Panc1 (cell line): ENCODE data around the gene SCN2B.

Experiments used
- CTCF ChIP-seq: fragments of 450-650 bp; IDR thresholded peaks from 2 replicates; pipeline ENCODE4 v1.5.1; 2017; ENCODE audit warnings: mild to moderate bottlenecking
- POLR2AphosphoS5 ChIP-seq: IDR thresholded peaks from 2 replicates; pipeline ENCODE4 v1.6.1; 2012; ENCODE audit warnings: mild to moderate bottlenecking, low read depth, low read length, moderate library complexity
- REST ChIP-seq, 2 experiments: IDR thresholded peaks; 2 replicates each; pipeline ENCODE4 v1.6.1; 2011 to 2012; ENCODE audit warnings: low read depth in 2 of 2, control low read depth in 1 of 2, low read length in 1 of 2, mild to moderate bottlenecking in 1 of 2, moderate library complexity in 1 of 2; ENCODE audit not compliant: insufficient read depth in 1 of 2
- SIN3A ChIP-seq: IDR thresholded peaks from 2 replicates; pipeline ENCODE4 v1.6.1; 2012; ENCODE audit warnings: low read depth, mild to moderate bottlenecking, low read length, moderate library complexity, borderline replicate concordance; ENCODE audit not compliant: insufficient read depth
- TCF7L2 ChIP-seq: IDR thresholded peaks from 2 replicates; pipeline ENCODE4 v1.6.1; 2011; ENCODE audit warnings: mild to moderate bottlenecking, low read depth, low read length, inconsistent platforms

- TF ChIP-seq CTCF (no peak), REST (IDR thresholded peaks at IDR 0.05; ENCODE audit: insufficient read depth in 1 of 2, low read depth in 2 of 2, low read length in 1 of 2) (no peak), POLR2AphosphoS5 (no peak), SIN3A (no peak), TCF7L2 (no peak)
Measured at GRCh38 chr11:118138839-118139420, 37.5 kb downstream of the SCN2B start.
